Measurements from ENCODE around the gene CIZ1. TPM values are rescaled to one million over a fixed set of nuclear protein-coding genes. Genes with fewer than 3 reads are reported as not detected.

The CIZ1 gene
- polyA plus RNA-seq, 1 donor: 95.1 TPM

- no peak overlapping the region for H3K27ac ChIP-seq (ENCODE audit: low read length)
- peaks cover 9% of the 10 kb centered on the region for H3K4me1 ChIP-seq (ENCODE audit: control insufficient read depth, insufficient read depth, low read length)
- H3K9me3 ChIP-seq (ENCODE audit: control insufficient read depth, low read depth, low read length): no peaks in the 10 kb centered on the region
- H3K4me3 ChIP-seq (ENCODE audit: low read length): no peak overlapping the region
- no peaks in the 10 kb centered on the region for H3K27me3 ChIP-seq (ENCODE audit: control insufficient read depth, insufficient read depth, low read length)
- peaks cover 37% of the 10 kb centered on the region for H3K36me3 ChIP-seq (ENCODE audit: control insufficient read depth, insufficient read depth, low read length)
- DNase-seq: no peak
- WGBS (ENCODE audit: insufficient coverage, low lambda C conversion rate): no CpG with 5 or more reads among the region's 13 CpGs
Measured at GRCh38 chr9:128161215-128161902, 30.0 kb downstream of the CIZ1 start.

GRCh38 chr9:128160603-128160987 lies 30.8 kb downstream of the CIZ1 start:
- Histone ChIP-seq H3K27me3 (ENCODE audit: control insufficient read depth, insufficient read depth, low read length) (no peaks in the 10 kb centered on the region), H3K4me3 (ENCODE audit: low read length) (peak overlapping the region; percentile 70), H3K36me3 (ENCODE audit: control insufficient read depth, insufficient read depth, low read length) (peaks cover 30% of the 10 kb centered on the region), H3K4me1 (ENCODE audit: control insufficient read depth, insufficient read depth, low read length) (peaks cover 9% of the 10 kb centered on the region), H3K9me3 (ENCODE audit: control insufficient read depth, low read depth, low read length) (no peaks in the 10 kb centered on the region), H3K27ac (ENCODE audit: low read length) (no peak overlapping the region)
- no CpG with 5 or more reads among the region's 23 CpGs for WGBS (ENCODE audit: insufficient coverage, low lambda C conversion rate)
- no peak for DNase-seq

DNA sequence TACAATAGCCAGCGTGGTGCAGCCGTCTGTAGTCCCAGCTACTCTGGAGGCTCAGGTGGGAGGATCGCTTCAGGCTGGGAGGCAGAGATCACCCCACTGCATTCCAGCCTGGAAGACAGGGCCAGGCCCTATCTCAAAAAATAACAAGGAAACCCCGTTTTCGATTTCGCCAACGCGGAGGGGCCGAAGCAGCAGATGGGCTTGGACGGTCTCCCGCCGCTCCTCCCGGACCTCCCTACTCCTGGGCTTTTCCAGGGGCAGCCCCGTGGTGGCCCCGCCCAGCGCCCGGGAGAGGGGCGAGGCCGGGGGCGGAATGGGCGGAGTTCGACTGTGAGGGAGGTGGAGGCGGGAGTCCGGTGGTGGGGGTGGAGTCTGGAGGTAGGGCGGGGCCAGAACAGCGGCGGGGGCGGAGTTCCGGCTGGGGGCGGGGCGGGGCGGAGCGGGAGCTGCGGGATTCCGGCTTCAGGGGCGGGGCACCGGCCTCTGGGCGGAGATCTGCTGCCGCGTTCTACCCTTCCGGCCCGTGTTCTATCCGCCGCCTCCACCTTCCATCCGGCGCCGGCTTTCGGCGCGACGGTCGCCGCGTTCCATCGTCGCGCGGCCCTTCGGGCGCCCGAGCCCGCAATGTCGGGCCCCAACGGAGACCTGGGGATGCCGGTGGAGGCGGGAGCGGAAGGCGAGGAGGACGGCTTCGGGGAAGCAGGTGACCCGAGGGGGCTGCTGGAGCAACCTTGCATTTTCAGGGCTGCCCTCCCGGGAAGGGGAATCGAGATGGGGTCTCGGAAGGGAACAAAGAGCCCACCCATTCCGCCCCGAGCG lies 31.4 kb downstream of the CIZ1 start, which contains the start of gene BBLN:
Gene BBLN (plus strand): TSS at position 482 of the 819 bp plus-strand sequence. CDS start 143 bp downstream, at position 625.
- Histone ChIP-seq H3K4me3 (ENCODE audit: low read length) (peak within 1 kb of the TSS; percentile 70), H3K27me3 (ENCODE audit: control insufficient read depth, insufficient read depth, low read length) (no peaks in the 10 kb centered on the region), H3K27ac (ENCODE audit: low read length) (peak within 1 kb of the TSS; percentile 4), H3K9me3 (ENCODE audit: control insufficient read depth, low read depth, low read length) (no peaks in the 10 kb centered on the region), H3K36me3 (ENCODE audit: control insufficient read depth, insufficient read depth, low read length) (peaks cover 28% of the 10 kb centered on the region), H3K4me1 (ENCODE audit: control insufficient read depth, insufficient read depth, low read length) (peaks cover 9% of the 10 kb centered on the region)
- DNase-seq: peak; percentile 92 to 93
- no CpG with 5 or more reads among the region's 77 CpGs for WGBS (ENCODE audit: insufficient coverage, low lambda C conversion rate)

DNA sequence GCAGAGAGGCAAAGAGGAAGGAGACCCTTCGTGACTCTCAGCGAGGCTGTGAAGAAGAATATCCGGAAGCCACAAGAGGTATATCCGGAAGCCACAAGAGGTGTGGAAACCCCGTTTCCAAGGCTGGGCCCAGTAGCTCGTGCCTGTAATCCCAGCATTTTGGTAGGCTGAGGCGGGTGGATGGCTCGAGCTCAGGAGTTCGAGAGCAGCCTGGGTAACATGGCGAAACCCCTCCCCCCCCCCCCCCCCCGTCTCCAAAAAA lies 31.9 kb downstream of the CIZ1 start:
- no peaks in the 10 kb centered on the region for H3K9me3 ChIP-seq (ENCODE audit: control insufficient read depth, low read depth, low read length)
- WGBS (ENCODE audit: insufficient coverage, low lambda C conversion rate): no CpG with 5 or more reads among the region's 11 CpGs
- H3K4me3 ChIP-seq (ENCODE audit: low read length): peak overlapping the region; percentile 40
- peak overlapping the region; percentile 4 for H3K27ac ChIP-seq (ENCODE audit: low read length)
- H3K36me3 ChIP-seq (ENCODE audit: control insufficient read depth, insufficient read depth, low read length): peaks cover 25% of the 10 kb centered on the region
- H3K4me1 ChIP-seq (ENCODE audit: control insufficient read depth, insufficient read depth, low read length): peaks cover 9% of the 10 kb centered on the region
- H3K27me3 ChIP-seq (ENCODE audit: control insufficient read depth, insufficient read depth, low read length): no peaks in the 10 kb centered on the region
- DNase-seq: no peak

DNA sequence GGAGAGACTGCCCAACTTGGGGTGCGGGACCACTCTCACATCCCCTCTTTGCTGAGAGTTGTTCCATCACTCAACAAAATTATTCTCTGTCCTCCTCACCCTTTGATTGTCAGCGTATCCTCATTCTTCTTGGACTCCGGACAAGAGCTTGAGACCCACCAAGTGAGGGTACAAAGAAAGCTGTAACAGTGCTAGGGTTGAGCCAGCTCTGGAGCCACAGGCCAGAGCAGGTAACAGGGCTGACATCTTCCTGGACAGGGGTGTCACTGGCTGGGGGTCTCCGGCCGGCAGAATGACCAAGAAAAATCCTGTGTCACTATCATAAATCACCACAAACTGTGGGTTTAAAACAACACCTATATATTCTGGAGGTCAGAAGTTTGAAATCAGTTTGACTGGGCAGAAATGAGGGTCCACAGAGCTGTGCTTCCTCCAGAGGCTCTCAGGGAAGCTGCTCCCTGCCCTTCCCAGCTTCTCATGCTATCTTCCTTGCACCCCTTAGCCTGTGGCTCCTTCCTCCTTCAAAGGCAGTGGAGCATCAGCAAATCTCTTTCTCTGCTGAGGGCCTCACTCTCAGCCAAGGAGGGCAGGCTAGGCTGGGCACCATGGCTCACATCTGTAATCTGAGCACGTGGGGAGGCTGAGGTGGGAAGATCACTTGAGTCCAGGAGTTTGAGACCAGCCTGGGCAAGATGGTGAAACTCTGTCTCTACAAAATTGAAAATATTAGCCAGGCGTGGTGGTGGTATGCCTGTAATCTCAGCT lies 35.5 kb downstream of the CIZ1 start:
- WGBS (ENCODE audit: insufficient coverage, low lambda C conversion rate): 100% methylated on average over 1 of the region's 7 CpGs
- DNase-seq: no peak
- H3K27ac ChIP-seq (ENCODE audit: low read length): no peak overlapping the region
- H3K4me1 ChIP-seq (ENCODE audit: control insufficient read depth, insufficient read depth, low read length): peaks cover 10% of the 10 kb centered on the region
- H3K36me3 ChIP-seq (ENCODE audit: control insufficient read depth, insufficient read depth, low read length): no peaks in the 10 kb centered on the region
- H3K27me3 ChIP-seq (ENCODE audit: control insufficient read depth, insufficient read depth, low read length): no peaks in the 10 kb centered on the region
- H3K9me3 ChIP-seq (ENCODE audit: control insufficient read depth, low read depth, low read length): no peaks in the 10 kb centered on the region
- no peak overlapping the region for H3K4me3 ChIP-seq (ENCODE audit: low read length)

GRCh38 chr9:128153947-128154695 lies 37.3 kb downstream of the CIZ1 start:
- no peak for DNase-seq
- Histone ChIP-seq H3K27me3 (ENCODE audit: control insufficient read depth, insufficient read depth, low read length) (no peaks in the 10 kb centered on the region), H3K4me3 (ENCODE audit: low read length) (no peak overlapping the region), H3K4me1 (ENCODE audit: control insufficient read depth, insufficient read depth, low read length) (peaks cover 17% of the 10 kb centered on the region), H3K27ac (ENCODE audit: low read length) (no peak overlapping the region), H3K9me3 (ENCODE audit: control insufficient read depth, low read depth, low read length) (no peaks in the 10 kb centered on the region), H3K36me3 (ENCODE audit: control insufficient read depth, insufficient read depth, low read length) (no peaks in the 10 kb centered on the region)
- no CpG with 5 or more reads among the region's 13 CpGs for WGBS (ENCODE audit: insufficient coverage, low lambda C conversion rate)

DNA sequence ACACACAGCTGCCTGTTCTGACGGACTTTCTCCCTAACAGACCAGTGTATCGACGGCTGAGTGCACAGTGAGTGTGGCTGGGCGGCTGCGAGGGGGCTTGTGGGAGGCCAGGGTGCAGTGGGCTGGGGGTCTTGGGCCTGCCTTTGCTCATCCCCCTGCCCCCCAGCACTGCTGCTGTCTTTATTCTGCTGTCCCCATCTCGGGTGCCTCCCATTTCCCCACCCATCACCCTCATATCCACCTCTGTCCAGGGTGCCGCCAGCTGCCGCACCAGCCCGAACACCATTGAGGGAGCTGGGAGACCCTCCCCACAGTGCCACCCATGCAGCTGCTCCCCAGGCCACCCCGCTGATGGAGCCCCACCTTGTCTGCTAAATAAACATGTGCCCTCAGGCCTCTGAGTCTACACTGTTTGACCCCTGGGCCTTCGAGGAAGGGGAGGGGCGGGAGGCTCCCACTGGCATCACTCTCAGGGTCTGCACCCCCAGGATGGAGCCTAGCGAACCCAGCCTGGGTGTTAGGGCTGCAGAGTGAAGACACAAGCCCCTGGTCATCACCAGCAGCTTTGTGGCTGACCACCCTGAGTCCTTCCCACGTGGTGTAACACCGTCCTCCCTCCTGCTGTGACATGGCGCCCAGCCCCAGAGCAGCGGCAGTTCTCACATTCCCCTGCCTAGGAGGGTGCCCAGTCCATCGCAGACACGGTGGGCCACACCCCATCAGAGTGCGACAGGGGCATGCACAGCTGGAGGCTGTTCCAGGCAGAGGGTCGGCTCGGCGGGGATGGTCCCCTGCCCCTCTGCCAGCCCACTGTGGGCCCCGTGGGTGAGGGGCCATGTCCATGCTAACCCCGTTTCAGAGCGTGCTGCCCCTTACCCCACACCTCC lies 38.1 kb downstream of the CIZ1 start:
- no CpG with 5 or more reads among the region's 26 CpGs for WGBS (ENCODE audit: insufficient coverage, low lambda C conversion rate)
- DNase-seq: no peak

DNA sequence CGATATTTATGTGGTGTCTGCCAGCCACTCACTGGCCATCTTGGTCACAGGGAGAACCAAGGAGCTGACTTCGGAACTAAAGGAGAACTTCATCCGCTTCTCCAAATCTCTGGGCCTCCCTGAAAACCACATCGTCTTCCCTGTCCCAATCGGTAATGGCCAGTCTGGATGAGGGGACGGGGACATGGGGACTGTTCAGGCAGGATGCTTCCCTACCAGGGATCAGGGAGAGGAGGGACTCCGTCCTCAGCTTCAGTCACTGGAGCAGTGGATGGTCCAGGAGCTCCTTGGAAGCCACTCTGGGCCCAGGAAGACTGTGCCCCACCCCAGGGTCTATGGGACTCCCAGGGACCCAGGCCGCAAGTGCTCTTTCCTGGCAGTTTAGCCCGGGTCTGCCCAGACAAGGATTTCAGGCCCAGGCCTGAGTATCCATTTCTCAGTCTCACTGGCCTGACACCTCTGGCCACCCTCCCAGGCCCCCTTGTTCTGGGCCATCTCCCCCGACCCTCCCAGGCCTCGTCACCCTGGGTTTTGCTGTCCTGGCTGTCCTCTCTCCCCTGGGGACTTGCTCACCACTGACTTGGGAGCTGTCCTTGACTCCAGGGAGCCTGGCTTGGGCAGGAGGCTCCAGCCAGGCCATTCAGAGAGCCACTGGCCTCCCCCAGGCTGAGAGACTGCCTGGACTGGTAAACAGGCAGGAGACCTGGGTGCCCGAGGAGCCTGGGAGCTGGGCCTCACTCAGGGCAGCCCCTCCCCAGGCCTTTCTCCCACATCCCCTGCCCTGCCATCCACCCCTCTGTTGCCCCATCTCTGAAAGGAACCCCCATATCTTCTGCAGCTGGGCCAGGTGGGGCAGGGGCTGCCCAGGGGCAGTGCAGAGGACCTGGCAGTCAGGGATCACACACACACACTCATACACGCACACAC lies 39.0 kb downstream of the CIZ1 start:
- Histone ChIP-seq H3K36me3 (ENCODE audit: control insufficient read depth, insufficient read depth, low read length) (no peaks in the 10 kb centered on the region), H3K4me1 (ENCODE audit: control insufficient read depth, insufficient read depth, low read length) (peaks cover 28% of the 10 kb centered on the region), H3K4me3 (ENCODE audit: low read length) (no peak overlapping the region), H3K27me3 (ENCODE audit: control insufficient read depth, insufficient read depth, low read length) (no peaks in the 10 kb centered on the region), H3K9me3 (ENCODE audit: control insufficient read depth, low read depth, low read length) (no peaks in the 10 kb centered on the region), H3K27ac (ENCODE audit: low read length) (no peak overlapping the region)
- no CpG with 5 or more reads among the region's 13 CpGs for WGBS (ENCODE audit: insufficient coverage, low lambda C conversion rate)
- DNase-seq: no peak

More for the DNA sequence above, 38.1 kb downstream of the CIZ1 start:
- no peak overlapping the region for H3K4me3 ChIP-seq (ENCODE audit: low read length)
- H3K27me3 ChIP-seq (ENCODE audit: control insufficient read depth, insufficient read depth, low read length): no peaks in the 10 kb centered on the region
- no peaks in the 10 kb centered on the region for H3K9me3 ChIP-seq (ENCODE audit: control insufficient read depth, low read depth, low read length)
- no peak overlapping the region for H3K27ac ChIP-seq (ENCODE audit: low read length)
- peaks cover 25% of the 10 kb centered on the region for H3K4me1 ChIP-seq (ENCODE audit: control insufficient read depth, insufficient read depth, low read length)
- H3K36me3 ChIP-seq (ENCODE audit: control insufficient read depth, insufficient read depth, low read length): no peaks in the 10 kb centered on the region
